Fibroblast of gingiva (primary cell): ENCODE measurements around the gene KCNJ10.

Source experiments
- DNase-seq: peaks from one replicate; pipeline ENCODE4 v3.0.0-alpha.2; 2011; ENCODE audit warnings: low read depth

The KCNJ10 gene

GRCh38 chr1:160098852-160099561 lies 29.0 kb upstream of the KCNJ10 start:
- peak; percentile 91 for DNase-seq

- DNase-seq: peak; percentile 81
Observed at GRCh38 chr1:160097911-160098851, 28.2 kb upstream of the KCNJ10 start, which contains the start of gene IGSF8. Gene IGSF8 (minus strand): TSS chr1:160098619. CDS start chr1:160098472, 147 bp downstream.

- no peak for DNase-seq
Observed at GRCh38 chr1:160097151-160097910, 27.4 kb upstream of the KCNJ10 start.

GRCh38 chr1:160096274-160097116 lies 26.5 kb upstream of the KCNJ10 start:
- peak; percentile 66 for DNase-seq

GRCh38 chr1:160095382-160096105 lies 25.6 kb upstream of the KCNJ10 start:
- no peak for DNase-seq

- DNase-seq: no peak
Observed at GRCh38 chr1:160094806-160095205, 24.8 kb upstream of the KCNJ10 start.

GRCh38 chr1:160094291-160094625 lies 24.3 kb upstream of the KCNJ10 start:
- DNase-seq: no peak

GRCh38 chr1:160093624-160094290 lies 23.8 kb upstream of the KCNJ10 start:
- DNase-seq: no peak

GRCh38 chr1:160093069-160093395 lies 23.1 kb upstream of the KCNJ10 start:
- DNase-seq: no peak

GRCh38 chr1:160092366-160093068 lies 22.6 kb upstream of the KCNJ10 start:
- no peak for DNase-seq

- DNase-seq: no peak
Observed at GRCh38 chr1:160091666-160092223, 21.8 kb upstream of the KCNJ10 start.

GRCh38 chr1:160090760-160091159 lies 20.8 kb upstream of the KCNJ10 start:
- no peak for DNase-seq

- no peak for DNase-seq
Observed at GRCh38 chr1:160089883-160090282, 19.9 kb upstream of the KCNJ10 start.

- DNase-seq: no peak
Observed at GRCh38 chr1:160087118-160087662, 17.2 kb upstream of the KCNJ10 start.

GRCh38 chr1:160086456-160086892 lies 16.5 kb upstream of the KCNJ10 start:
- DNase-seq: no peak

GRCh38 chr1:160085686-160086455 lies 15.9 kb upstream of the KCNJ10 start:
- DNase-seq: peak; percentile 54

- no peak for DNase-seq
Observed at GRCh38 chr1:160084771-160085321, 14.9 kb upstream of the KCNJ10 start.
